DMS 273 (cell line): Measurements from ENCODE around the gene MYRIP.

Experiments used
- DNase-seq: peaks from one replicate; lab custom pipeline; 2025; ENCODE audit not compliant: unreplicated experiment; lab: John Stamatoyannopoulos, UW

The MYRIP gene

GRCh38 chr3:40178012-40178594, 368.7 kb downstream of the MYRIP start:
- no peak for DNase-seq

GRCh38 chr3:40179016-40179415, 369.6 kb downstream of the MYRIP start:
- peak; percentile 75 for DNase-seq

- DNase-seq = no peak
Measured at GRCh38 chr3:40181182-40181581, 371.8 kb downstream of the MYRIP start.

- no peak for DNase-seq
Measured at GRCh38 chr3:40185029-40185695, 375.8 kb downstream of the MYRIP start.

GRCh38 chr3:40186508-40186907, 377.1 kb downstream of the MYRIP start:
- no peak for DNase-seq

- no peak for DNase-seq
Measured at GRCh38 chr3:40187945-40188344, 378.5 kb downstream of the MYRIP start.

- no peak for DNase-seq
Measured at GRCh38 chr3:40189118-40189517, 379.7 kb downstream of the MYRIP start.

- DNase-seq = peak; percentile 2
Measured at GRCh38 chr3:40190056-40190455, 380.6 kb downstream of the MYRIP start.

- no peak for DNase-seq
Measured at GRCh38 chr3:40191251-40191650, 381.8 kb downstream of the MYRIP start.

- peak; percentile 66 for DNase-seq
Measured at GRCh38 chr3:40191850-40192448, 382.5 kb downstream of the MYRIP start.

- DNase-seq = no peak
Measured at GRCh38 chr3:40192628-40193027, 383.2 kb downstream of the MYRIP start.

GRCh38 chr3:40196966-40197365, 387.6 kb downstream of the MYRIP start:
- no peak for DNase-seq

- no peak for DNase-seq
Measured at GRCh38 chr3:40200692-40201316, 391.4 kb downstream of the MYRIP start.

- DNase-seq = peak; percentile 5
Measured at GRCh38 chr3:40201770-40202169, 392.4 kb downstream of the MYRIP start.

GRCh38 chr3:40206522-40206921, 397.1 kb downstream of the MYRIP start:
- no peak for DNase-seq

- no peak for DNase-seq
Measured at GRCh38 chr3:40207796-40208195, 398.4 kb downstream of the MYRIP start.

GRCh38 chr3:40208251-40208650, 398.8 kb downstream of the MYRIP start:
- DNase-seq = no peak

GRCh38 chr3:40211579-40211978, 402.2 kb downstream of the MYRIP start:
- no peak for DNase-seq

GRCh38 chr3:40213556-40213955, 404.1 kb downstream of the MYRIP start:
- DNase-seq = no peak

- no peak for DNase-seq
Measured at GRCh38 chr3:40215015-40215414, 405.6 kb downstream of the MYRIP start.

GRCh38 chr3:40216471-40216870, 407.1 kb downstream of the MYRIP start:
- no peak for DNase-seq

- DNase-seq = no peak
Measured at GRCh38 chr3:40223856-40224255, 414.4 kb downstream of the MYRIP start.
